H1 (cell line): ENCODE data around the gene PCSK4. TPM values are rescaled to one million over a fixed set of nuclear protein-coding genes. Genes with fewer than 3 reads are reported as not detected.

Source experiments
- CBX5 ChIP-seq: fragments of 300-800, 300-1000 bp; sonication (generic); IDR thresholded peaks from 2 replicates; pipeline ENCODE4 v1.7.1; 2016; ENCODE audit warnings: antibody characterized with exemption, low read length, low read depth
- MAX ChIP-seq: IDR thresholded peaks from 2 replicates; pipeline ENCODE4 v1.6.1; 2012; ENCODE audit warnings: inconsistent platforms
- polyA plus RNA-seq, 7 experiments: library from polyadenylated mRNA; depleted of rRNA in 3 of 7; stranded (reverse) in 5 of 7; unstranded in 2 of 7; fragments of >200 nt in 5 of 7; fragments of 200-250 nt in 2 of 7; gene quantifications; 1 replicate in 5 of 7; 2 replicates in 1 of 7; 4 replicates in 1 of 7; pipeline versions ENCODE4 v1.2.1 to v1.2.3, GENCODE V29; 2011 to 2013; ENCODE audit warnings: missing spikeins in 2 of 7, mixed read lengths in 2 of 7
- total RNA-seq: library from RNA; stranded (reverse); fragmentation: NEBNext Ultra II Directional; extraction: Animal tissue kit (Norgen Biotek cat#: 25700); gene quantifications from 2 replicates; pipeline ENCODE4 v1.2.1, GENCODE V29; 2021
- TF ChIP-seq, protein P1 (sequence below), 3 experiments: IDR thresholded peaks; 1 replicate in 2 of 3; 2 replicates in 1 of 3; pipeline versions ENCODE4 v1.5.1 to v1.6.1; 2011; ENCODE audit warnings: low read length in 3 of 3, mild to moderate bottlenecking in 3 of 3, inconsistent platforms in 2 of 3, low read depth in 1 of 3, moderate library complexity in 1 of 3; ENCODE audit not compliant: insufficient read depth in 1 of 3; ENCODE audit errors: control extremely low read depth in 1 of 3

The PCSK4 gene
- total and polyA plus RNA-seq, 2 of the 8 experiments (the other 6 are each of a cell fraction or from before 2014, with no cell fraction given) = 9.8 to 10.7 TPM

- no peak for TF ChIP-seq CBX5
- TF ChIP-seq, protein P1, sequence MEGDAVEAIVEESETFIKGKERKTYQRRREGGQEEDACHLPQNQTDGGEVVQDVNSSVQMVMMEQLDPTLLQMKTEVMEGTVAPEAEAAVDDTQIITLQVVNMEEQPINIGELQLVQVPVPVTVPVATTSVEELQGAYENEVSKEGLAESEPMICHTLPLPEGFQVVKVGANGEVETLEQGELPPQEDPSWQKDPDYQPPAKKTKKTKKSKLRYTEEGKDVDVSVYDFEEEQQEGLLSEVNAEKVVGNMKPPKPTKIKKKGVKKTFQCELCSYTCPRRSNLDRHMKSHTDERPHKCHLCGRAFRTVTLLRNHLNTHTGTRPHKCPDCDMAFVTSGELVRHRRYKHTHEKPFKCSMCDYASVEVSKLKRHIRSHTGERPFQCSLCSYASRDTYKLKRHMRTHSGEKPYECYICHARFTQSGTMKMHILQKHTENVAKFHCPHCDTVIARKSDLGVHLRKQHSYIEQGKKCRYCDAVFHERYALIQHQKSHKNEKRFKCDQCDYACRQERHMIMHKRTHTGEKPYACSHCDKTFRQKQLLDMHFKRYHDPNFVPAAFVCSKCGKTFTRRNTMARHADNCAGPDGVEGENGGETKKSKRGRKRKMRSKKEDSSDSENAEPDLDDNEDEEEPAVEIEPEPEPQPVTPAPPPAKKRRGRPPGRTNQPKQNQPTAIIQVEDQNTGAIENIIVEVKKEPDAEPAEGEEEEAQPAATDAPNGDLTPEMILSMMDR (IDR thresholded peaks at IDR 0.05; ENCODE audit: control extremely low read depth in 1 of 3, insufficient read depth in 1 of 3, low read depth in 1 of 3, low read length in 3 of 3) = peak in 1 of 3 experiments; percentile 35; a peak in 1 of 4 replicates
- no peak for TF ChIP-seq MAX
Observed at GRCh38 chr19:1525343-1525742, 35.2 kb upstream of the PCSK4 start (continued).
